DMS53 (cell line): Measurements from ENCODE around the gene NAA15.
"Not testable (repeated sequence)": the region's sequence is repeated elsewhere in the genome, so short reads cannot be mapped to it uniquely, and the experiment has no call there.

Source experiments
- DNase-seq: peaks from one replicate; lab custom pipeline; 2025; lab: John Stamatoyannopoulos, UW

NAA15 gene

GRCh38 chr4:139297001-139297410 is 4.3 kb upstream of the NAA15 start:
- no peak for DNase-seq

DNA sequence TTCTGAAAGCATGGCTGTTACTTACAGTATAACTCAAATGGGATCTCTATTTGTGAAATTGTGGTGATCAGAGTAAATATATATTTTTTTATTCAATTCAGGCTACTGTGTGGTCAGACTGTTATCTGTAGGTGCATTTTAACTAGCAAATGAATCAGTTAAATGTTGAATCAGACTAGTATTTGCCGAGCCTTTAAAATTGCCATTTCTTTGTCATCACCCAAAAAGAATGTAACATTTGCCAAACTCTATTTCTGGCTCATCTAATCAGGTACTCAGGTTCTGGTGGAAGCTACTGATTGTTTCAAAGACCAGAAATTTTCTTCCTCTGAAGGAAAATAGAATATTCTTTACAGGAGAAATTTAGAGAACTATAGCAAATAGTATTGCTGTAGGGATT is 1.8 kb upstream of the NAA15 start:
- DNase-seq: no peak

GRCh38 chr4:139300431-139301112 is 733 bp upstream of the NAA15 start:
- DNase-seq: peak; percentile 60

- DNase-seq: peak; percentile 74
These were observed 711 bp downstream of the NAA15 start, which contains the start of gene NDUFC1 for GRCh38 chr4:139301821-139302611. TSS of gene NDUFC1 (minus strand) at chr4:139302477. CDS start at chr4:139295798, 6,679 bp downstream.

GRCh38 chr4:139304920-139305319 is 3.6 kb downstream of the NAA15 start:
- DNase-seq: no peak

DNA sequence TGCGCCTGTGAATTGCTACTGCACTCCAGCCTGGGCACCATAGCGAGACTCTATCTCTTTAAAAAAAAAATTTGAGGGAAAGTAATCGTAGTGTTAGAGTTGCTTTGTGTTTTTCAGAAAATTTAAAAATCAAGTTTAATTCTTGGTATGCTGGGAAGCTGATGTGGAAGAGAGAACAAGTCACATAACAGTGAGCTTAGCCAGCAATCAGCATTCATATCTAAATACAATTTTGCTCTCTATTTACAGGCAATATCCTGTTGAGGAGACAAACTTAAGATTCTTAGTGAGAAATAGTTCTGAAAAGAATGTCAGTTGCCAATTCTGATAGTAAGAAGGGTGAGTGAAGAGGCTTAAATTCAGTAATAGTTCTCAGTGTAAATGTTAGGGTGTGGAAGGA is 10.6 kb downstream of the NAA15 start:
- DNase-seq: no peak

DNA sequence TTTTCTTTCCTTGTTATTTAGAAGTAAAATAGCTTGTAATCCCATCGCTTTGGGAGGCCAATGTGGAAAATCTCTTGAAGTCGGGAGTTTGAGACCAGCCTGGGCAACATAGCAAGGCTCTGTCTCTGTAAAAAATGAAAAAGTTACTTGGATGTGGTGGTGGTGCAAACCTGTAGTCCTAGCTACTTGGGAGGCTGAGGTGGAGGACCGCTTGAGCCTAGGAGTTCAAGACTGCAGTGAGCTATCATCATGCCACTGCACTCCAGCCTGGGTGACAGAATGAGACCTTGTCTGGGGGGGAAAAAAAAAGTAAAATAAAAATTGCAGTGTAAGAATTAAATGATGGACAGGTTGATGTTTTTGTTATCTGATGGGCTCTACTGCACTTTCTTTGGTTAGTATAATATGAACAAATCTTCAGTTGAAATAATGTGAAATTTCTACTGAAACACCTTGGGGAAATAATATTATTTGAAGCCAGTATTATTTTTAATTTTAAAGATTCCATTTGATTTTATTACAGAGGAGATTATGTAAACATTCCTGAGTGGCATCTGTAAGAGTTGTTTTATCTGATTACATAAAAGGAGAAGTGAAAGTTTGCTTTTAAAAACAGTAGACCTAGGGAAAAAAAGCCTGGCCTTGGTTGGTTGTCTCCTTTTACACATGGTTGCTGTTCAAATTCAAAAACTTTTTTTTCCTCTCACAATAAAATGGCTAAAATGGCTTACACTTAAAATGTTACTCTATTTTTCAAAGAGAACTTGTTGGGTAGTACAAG is 11.4 kb downstream of the NAA15 start:
- DNase-seq: no peak

- not testable (repeated sequence) for DNase-seq
These were observed 12.1 kb downstream of the NAA15 start for GRCh38 chr4:139313414-139313813.

DNA sequence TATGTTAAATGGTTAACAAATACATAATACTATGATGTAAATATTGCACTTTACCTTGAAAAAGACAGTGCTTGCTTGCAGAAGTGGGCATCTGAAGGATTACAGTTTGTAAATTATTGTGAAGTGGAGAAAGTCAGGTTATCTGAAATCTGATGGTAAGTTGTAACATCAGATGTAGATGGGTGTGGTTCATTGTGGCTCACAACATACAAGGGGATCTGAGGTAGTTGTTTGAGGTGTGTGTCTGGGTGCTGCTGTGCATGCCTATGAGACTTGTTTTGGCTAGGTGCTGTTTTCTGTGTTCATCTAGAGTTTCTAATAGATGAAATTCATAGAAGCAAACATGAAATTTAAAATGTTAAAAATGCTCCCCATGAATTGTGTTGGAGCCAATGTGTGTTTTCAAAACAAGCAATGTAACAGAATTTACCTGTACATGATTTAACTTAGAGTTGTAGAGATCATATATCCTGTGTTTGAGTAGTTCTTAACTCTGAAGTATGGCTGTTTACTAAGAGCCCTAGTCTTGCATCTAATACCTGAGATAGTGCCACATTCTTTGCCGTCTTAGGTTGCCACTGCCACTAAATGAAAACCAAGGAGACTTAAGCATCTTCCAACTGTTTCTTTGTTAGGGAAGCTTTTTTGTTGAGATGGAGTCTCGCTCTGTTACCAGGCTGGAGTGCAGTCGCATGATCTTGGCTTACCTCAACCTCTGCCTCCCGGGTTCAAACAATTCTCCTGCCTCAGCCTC is 12.9 kb downstream of the NAA15 start:
- no peak for DNase-seq

DNA sequence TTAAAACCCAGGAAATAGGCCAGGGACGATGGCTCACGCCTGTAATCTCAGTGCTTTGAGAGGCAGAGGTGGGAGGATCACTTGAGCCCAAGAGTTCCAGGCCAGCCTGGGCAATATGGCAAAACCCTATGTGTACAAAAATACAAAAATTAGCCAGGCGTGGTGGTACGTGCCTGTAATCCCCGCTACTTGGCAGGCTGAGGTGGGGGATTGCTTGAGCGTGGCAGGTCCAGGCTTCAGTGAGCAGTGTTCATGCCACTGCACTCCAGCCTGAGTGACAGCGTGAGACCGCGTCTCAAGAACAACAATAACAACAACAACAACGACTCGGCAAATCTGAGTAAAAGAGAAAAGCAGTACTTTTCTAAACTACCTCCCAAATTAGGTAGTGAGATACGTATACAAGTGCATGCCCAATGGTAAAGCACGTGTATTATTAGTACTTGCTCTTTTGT is 13.9 kb downstream of the NAA15 start:
- no peak for DNase-seq

GRCh38 chr4:139316733-139317132 is 15.4 kb downstream of the NAA15 start:
- no peak for DNase-seq

GRCh38 chr4:139317635-139318034 is 16.3 kb downstream of the NAA15 start:
- no peak for DNase-seq

DNA sequence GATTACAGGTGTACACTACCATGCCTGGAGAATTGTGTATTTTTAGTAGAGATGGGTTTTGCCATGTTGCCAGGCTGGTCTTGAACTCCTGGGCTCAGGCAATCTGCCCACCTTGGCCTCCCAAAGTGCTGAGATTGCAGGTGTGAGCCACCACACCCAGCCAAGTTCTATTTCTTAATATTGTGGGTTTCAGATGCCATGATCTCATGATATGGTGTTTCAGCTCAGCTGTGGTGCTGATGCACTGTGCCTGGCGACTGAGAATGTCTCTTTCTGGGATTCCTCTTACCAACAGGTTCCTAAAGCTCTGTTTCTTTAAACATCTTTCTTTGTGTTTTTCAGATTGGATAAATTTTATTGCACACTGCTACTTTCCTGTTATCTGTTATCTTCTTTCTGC is 18.3 kb downstream of the NAA15 start:
- DNase-seq: no peak

DNA sequence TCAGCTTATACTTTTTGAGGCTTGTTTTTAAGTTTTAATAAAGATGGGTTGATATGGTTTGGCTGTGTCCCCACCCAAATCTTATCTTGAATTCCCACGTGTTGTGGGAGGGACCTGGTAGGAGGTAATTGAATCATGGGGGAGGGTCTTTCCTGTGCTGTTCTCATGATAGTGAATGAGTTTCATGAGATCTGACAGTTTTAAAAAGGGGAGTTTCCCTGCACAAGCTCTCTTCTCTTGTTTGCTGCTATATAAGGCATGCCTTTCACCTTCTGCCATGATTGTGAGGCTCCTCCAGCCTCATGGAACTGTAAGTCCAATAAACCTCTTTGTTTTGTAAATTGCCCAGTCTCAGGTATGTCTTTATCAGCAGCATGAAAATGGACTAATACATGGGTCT is 20.8 kb downstream of the NAA15 start:
- not testable (repeated sequence) for DNase-seq

DNA sequence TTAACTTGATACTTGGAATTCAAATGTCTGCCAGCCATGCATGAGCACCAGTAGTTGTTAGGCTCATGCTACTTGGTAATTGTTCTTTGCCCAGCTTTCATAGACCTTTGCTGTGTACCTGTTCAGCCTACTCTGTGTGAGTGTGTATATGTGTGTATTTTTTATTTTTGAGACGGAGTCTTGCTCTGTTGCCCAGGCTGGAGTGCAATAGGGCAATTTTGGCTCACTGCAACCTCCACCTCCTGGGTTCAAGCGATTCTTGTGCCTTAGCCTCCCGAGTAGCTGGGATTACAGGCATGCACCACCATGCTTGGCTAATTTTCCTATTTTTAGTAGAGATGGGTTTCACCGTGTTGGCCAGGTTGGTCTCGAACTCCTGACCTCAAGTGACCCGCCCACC is 21.2 kb downstream of the NAA15 start:
- DNase-seq: not testable (repeated sequence)

- DNase-seq: no peak
These were observed 23.3 kb downstream of the NAA15 start for GRCh38 chr4:139324620-139325019.

DNA sequence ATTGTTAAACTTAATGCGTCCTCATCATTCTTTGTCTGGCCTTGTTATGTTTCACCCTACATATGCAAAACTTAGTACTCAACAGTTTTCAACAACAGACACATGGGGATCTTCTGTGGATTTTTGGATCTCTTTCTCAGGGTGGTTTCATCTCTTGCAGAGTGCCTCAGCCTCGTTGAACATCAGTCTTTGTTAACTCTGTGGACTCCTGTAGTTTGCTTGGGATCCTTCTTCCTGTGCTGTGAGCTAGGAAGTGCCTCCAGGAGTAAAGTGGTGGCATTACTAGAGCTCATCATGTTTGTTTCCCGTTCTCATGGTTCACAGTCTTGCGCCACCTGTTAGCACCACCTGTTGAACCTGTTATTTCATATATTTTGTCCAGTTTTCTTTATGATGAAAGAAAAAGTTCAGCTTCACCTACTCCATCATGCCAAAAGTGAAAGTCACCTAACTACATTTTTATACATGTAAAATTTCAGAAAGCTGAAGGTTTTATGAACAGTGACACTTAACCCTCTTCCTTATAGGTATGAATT is 28.4 kb downstream of the NAA15 start:
- no peak for DNase-seq

DNA sequence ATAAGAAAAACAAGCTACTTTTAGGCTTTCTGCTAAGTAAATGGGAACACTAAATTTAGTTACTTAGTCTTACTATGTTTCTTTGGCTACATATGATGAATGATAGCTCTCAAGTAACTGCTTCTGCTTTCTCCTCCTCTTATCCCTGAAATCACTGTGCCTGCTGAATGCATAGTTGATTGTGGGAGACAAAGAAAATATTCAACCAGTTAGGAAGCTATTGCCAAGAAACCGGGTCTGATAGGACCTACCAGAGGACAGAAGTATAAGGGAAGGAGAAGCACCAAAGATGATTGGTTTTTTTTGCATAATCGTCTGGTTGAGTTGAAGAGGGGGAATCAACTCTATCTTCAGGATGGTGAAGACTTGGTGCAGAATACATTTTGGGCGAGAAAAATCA is 29.0 kb downstream of the NAA15 start:
- no peak for DNase-seq

GRCh38 chr4:139331185-139331584 is 29.9 kb downstream of the NAA15 start:
- DNase-seq: no peak

GRCh38 chr4:139333046-139333445 is 31.7 kb downstream of the NAA15 start:
- no peak for DNase-seq

GRCh38 chr4:139337612-139338011 is 36.3 kb downstream of the NAA15 start:
- no peak for DNase-seq

- no peak for DNase-seq
These were observed 60.0 kb downstream of the NAA15 start for GRCh38 chr4:139361301-139361700.
